Upper lobe of left lung (tissue), 4 donors: ENCODE results near the gene CARMIL1.

Experiments
- CTCF ChIP-seq, 6 experiments: fragments of 450-650 bp in 4 of 6; fragments of 200-600 bp in 2 of 6; sonication (generic) in 2 of 6; IDR thresholded peaks; one replicate each; pipeline ENCODE4 v1.5.1; 2016 to 2019; ENCODE audit warnings: antibody characterized with exemption in 6 of 6
- POLR2A ChIP-seq, 4 donors: fragments of 450-650 bp; IDR thresholded peaks; one replicate each; pipeline ENCODE4 v1.5.1; 2016 to 2017; ENCODE audit warnings: antibody characterized with exemption in 4 of 4, mild to moderate bottlenecking in 2 of 4

GRCh38 chr6:25492951-25493350, 213.8 kb downstream of the CARMIL1 start:
- TF ChIP-seq CTCF (IDR thresholded peaks at IDR 0.05), result no peak
- TF ChIP-seq POLR2A (IDR thresholded peaks at IDR 0.05), result no peak
